Measurements from ENCODE around the gene FCRL4. TPM values are rescaled to one million over a fixed set of nuclear protein-coding genes. Genes with fewer than 3 reads are reported as not detected.
"Not testable (repeated sequence)": the region's sequence is repeated elsewhere in the genome, so short reads cannot be mapped to it uniquely, and the experiment has no call there.

FCRL4 gene
- total RNA-seq, 1 donor from 2014 or later, result not detected

DNA sequence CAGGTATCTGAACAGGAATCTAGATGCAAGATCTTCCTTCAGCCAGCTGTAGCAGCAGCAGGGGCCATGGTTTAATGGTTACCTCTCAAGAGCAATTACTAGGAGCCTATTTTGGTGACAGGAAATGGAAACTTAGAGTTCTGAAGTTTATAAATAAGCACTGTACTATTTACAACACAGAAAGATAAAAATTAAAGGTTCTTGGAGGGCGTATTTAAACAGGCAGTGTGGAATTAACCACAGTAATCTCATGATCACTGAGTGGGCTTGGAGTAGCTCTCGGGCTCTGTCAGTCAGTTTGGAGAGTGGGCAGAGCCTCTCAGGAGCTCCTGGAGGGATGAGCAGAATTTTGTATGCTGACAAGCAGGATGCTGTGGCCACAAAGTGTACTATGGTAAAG is 35.4 kb downstream of the FCRL4 start:
- Histone ChIP-seq H3K4me3 (ENCODE audit: insufficient read depth, low read depth, low read length) (no peak overlapping the region), H3K4me2 (ENCODE audit: low read length) (no peak overlapping the region), H3K27ac (ENCODE audit: low read depth, low read length) (no peak overlapping the region), H3K9me3 (ENCODE audit: insufficient read depth, low read depth, low read length) (no peaks in the 10 kb centered on the region), H3K36me3 (ENCODE audit: insufficient read depth, low read length) (no peaks in the 10 kb centered on the region), H4K20me1 (ENCODE audit: insufficient read depth, low read length) (no peaks in the 10 kb centered on the region), H3K4me1 (ENCODE audit: insufficient read depth, low read length) (no peaks in the 10 kb centered on the region), H2AFZ (ENCODE audit: low read depth, low read length) (no peak overlapping the region), H3K9ac (ENCODE audit: low read length) (no peak overlapping the region), H3K79me2 (ENCODE audit: insufficient read depth, low read length) (no peaks in the 10 kb centered on the region), H3K27me3 (ENCODE audit: insufficient read depth, low read length) (no peaks in the 10 kb centered on the region)
- FAIRE-seq, result no peak
- no peaks in the 10 kb centered on the region for H3K36me3 Mint-ChIP-seq (ENCODE audit: low read depth, unreplicated experiment)
- TF ChIP-seq, protein P1, sequence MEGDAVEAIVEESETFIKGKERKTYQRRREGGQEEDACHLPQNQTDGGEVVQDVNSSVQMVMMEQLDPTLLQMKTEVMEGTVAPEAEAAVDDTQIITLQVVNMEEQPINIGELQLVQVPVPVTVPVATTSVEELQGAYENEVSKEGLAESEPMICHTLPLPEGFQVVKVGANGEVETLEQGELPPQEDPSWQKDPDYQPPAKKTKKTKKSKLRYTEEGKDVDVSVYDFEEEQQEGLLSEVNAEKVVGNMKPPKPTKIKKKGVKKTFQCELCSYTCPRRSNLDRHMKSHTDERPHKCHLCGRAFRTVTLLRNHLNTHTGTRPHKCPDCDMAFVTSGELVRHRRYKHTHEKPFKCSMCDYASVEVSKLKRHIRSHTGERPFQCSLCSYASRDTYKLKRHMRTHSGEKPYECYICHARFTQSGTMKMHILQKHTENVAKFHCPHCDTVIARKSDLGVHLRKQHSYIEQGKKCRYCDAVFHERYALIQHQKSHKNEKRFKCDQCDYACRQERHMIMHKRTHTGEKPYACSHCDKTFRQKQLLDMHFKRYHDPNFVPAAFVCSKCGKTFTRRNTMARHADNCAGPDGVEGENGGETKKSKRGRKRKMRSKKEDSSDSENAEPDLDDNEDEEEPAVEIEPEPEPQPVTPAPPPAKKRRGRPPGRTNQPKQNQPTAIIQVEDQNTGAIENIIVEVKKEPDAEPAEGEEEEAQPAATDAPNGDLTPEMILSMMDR (IDR thresholded peaks at IDR 0.05; ENCODE audit: insufficient read depth, low read depth, low read length), result no peak
- no peak for TF ChIP-seq EZH2 (IDR thresholded peaks at IDR 0.05; ENCODE audit: insufficient read depth, low read length)
- H3K9me3 Mint-ChIP-seq (ENCODE audit: unreplicated experiment), result no peaks in the 10 kb centered on the region
- H3K27ac Mint-ChIP-seq (ENCODE audit: unreplicated experiment), result no peak overlapping the region
- H3K4me1 Mint-ChIP-seq (ENCODE audit: low read depth, unreplicated experiment), result no peaks in the 10 kb centered on the region
- H3K27me3 Mint-ChIP-seq (ENCODE audit: low read depth, unreplicated experiment), result peaks cover 14% of the 10 kb centered on the region
- no peak for DNase-seq (ENCODE audit: low read depth)
- H3K4me3 Mint-ChIP-seq (ENCODE audit: unreplicated experiment), result no peak overlapping the region

DNA sequence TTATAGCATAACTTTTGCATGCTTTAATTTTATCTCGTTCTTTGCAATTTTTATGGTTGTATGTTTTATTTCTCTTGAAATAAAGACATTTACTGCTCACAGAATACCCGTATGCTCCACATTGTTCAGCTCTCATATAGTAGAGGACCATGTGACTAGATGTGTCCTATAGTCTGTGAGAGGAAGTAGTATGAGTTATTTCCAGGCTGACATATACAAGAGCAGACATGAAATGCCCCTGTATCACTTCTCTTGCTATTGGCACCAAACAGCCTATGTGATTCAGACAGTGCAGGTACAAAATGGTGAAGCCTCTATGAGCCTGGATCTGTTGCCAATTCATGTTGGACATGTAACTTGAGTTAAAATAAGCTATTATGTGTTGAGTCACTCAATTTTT is 39.8 kb downstream of the FCRL4 start:
- no peak overlapping the region for H3K4me2 ChIP-seq (ENCODE audit: low read length)
- H3K9ac ChIP-seq (ENCODE audit: low read length), result no peak overlapping the region
- H3K27ac Mint-ChIP-seq (ENCODE audit: unreplicated experiment), result no peak overlapping the region
- H3K4me1 ChIP-seq (ENCODE audit: insufficient read depth, low read length), result no peaks in the 10 kb centered on the region
- no peaks in the 10 kb centered on the region for H4K20me1 ChIP-seq (ENCODE audit: insufficient read depth, low read length)
- H3K9me3 ChIP-seq (ENCODE audit: insufficient read depth, low read depth, low read length), result no peaks in the 10 kb centered on the region
- H3K36me3 Mint-ChIP-seq (ENCODE audit: low read depth, unreplicated experiment), result no peaks in the 10 kb centered on the region
- DNase-seq (ENCODE audit: low read depth) (no peak), FAIRE-seq (no peak)
- no peaks in the 10 kb centered on the region for H3K36me3 ChIP-seq (ENCODE audit: insufficient read depth, low read length)
- TF ChIP-seq, protein P1 (IDR thresholded peaks at IDR 0.05; ENCODE audit: insufficient read depth, low read depth, low read length), result no peak
- TF ChIP-seq EZH2 (IDR thresholded peaks at IDR 0.05; ENCODE audit: insufficient read depth, low read length), result no peak
- H3K27me3 Mint-ChIP-seq (ENCODE audit: low read depth, unreplicated experiment), result peaks cover 9% of the 10 kb centered on the region
- no peaks in the 10 kb centered on the region for H3K9me3 Mint-ChIP-seq (ENCODE audit: unreplicated experiment)
- no peaks in the 10 kb centered on the region for H3K4me1 Mint-ChIP-seq (ENCODE audit: low read depth, unreplicated experiment)
- H3K4me3 ChIP-seq (ENCODE audit: insufficient read depth, low read depth, low read length), result no peak overlapping the region
- no peak overlapping the region for H3K27ac ChIP-seq (ENCODE audit: low read depth, low read length)
- no peaks in the 10 kb centered on the region for H3K79me2 ChIP-seq (ENCODE audit: insufficient read depth, low read length)
- no peak overlapping the region for H3K4me3 Mint-ChIP-seq (ENCODE audit: unreplicated experiment)
- no peaks in the 10 kb centered on the region for H3K27me3 ChIP-seq (ENCODE audit: insufficient read depth, low read length)
- H2AFZ ChIP-seq (ENCODE audit: low read depth, low read length), result no peak overlapping the region

DNA sequence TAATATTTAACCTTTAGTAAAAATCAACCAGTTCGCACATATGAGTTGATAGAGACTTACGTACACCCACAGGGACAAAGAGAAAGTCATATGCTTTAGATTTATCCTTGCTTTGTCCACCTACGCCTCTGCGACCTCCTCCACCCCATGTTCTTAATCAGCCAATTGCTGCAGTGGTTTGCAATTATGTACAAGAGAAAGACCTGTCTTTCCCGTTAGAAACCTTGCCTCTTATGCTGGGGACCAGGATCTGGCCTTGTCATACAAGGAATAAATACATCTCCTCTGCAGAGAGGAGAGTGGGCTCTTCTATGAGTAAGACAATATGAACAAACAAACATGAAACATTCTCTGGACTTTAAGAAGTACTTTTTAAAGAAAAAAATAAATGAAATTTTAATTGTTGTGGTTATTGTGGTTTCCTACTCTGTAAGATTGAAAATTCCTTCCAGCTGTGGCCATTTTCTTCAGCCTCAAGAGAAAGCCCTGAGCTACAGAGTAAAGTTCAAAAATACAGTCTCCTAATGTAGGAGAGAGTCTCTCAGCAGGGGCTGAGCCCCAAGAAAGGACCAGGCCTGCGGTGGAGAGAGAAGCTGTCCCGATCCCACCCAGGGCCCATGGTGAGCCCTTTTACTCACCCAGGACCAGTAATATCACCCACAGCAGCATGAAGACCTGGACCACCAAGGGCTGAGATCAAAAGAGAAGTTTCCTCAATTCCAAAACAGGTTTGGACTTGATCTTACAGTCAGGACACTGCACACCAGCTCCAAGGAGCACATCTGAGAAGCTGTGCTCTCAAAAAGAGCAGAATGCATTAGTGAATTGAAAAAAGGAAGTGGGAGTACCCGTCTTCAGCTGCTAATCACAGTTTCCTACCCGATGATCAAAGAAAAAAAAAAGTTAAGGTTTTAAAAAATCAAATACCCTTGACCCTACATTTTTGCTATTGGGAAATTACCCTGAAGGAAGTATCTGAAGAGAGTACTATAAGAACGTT is 45.9 kb downstream of the FCRL4 start, which contains the start of gene FCRL5:
TSS of gene FCRL5 (minus strand) at position 822 of the 1,000 bp plus-strand sequence. CDS start at position 669, 153 bp downstream.
- TF ChIP-seq, protein P1 (IDR thresholded peaks at IDR 0.05; ENCODE audit: insufficient read depth, low read depth, low read length), result no peak
- no peak for TF ChIP-seq EZH2 (IDR thresholded peaks at IDR 0.05; ENCODE audit: insufficient read depth, low read length)
- Mint-ChIP-seq H3K4me3 (ENCODE audit: unreplicated experiment) (no peak within 1 kb of the TSS), H3K36me3 (ENCODE audit: low read depth, unreplicated experiment) (no peaks in the 10 kb centered on the region), H3K27me3 (ENCODE audit: low read depth, unreplicated experiment) (peaks cover 8% of the 10 kb centered on the region), H3K4me1 (ENCODE audit: low read depth, unreplicated experiment) (peaks cover 3% of the 10 kb centered on the region), H3K27ac (ENCODE audit: unreplicated experiment) (no peak within 1 kb of the TSS), H3K9me3 (ENCODE audit: unreplicated experiment) (no peaks in the 10 kb centered on the region)
- H3K79me2 ChIP-seq (ENCODE audit: insufficient read depth, low read length), result no peaks in the 10 kb centered on the region
- DNase-seq (ENCODE audit: low read depth) (no peak), FAIRE-seq (no peak)
- no peak within 1 kb of the TSS for H3K9ac ChIP-seq (ENCODE audit: low read length)
- H3K4me3 ChIP-seq (ENCODE audit: insufficient read depth, low read depth, low read length), result no peak within 1 kb of the TSS
- H2AFZ ChIP-seq (ENCODE audit: low read depth, low read length), result no peak within 1 kb of the TSS
- no peak within 1 kb of the TSS for H3K4me2 ChIP-seq (ENCODE audit: low read length)
- no peaks in the 10 kb centered on the region for H4K20me1 ChIP-seq (ENCODE audit: insufficient read depth, low read length)
- no peaks in the 10 kb centered on the region for H3K36me3 ChIP-seq (ENCODE audit: insufficient read depth, low read length)
- H3K4me1 ChIP-seq (ENCODE audit: insufficient read depth, low read length), result no peaks in the 10 kb centered on the region
- H3K27ac ChIP-seq (ENCODE audit: low read depth, low read length), result no peak within 1 kb of the TSS
- no peaks in the 10 kb centered on the region for H3K9me3 ChIP-seq (ENCODE audit: insufficient read depth, low read depth, low read length)
- no peaks in the 10 kb centered on the region for H3K27me3 ChIP-seq (ENCODE audit: insufficient read depth, low read length)

DNA sequence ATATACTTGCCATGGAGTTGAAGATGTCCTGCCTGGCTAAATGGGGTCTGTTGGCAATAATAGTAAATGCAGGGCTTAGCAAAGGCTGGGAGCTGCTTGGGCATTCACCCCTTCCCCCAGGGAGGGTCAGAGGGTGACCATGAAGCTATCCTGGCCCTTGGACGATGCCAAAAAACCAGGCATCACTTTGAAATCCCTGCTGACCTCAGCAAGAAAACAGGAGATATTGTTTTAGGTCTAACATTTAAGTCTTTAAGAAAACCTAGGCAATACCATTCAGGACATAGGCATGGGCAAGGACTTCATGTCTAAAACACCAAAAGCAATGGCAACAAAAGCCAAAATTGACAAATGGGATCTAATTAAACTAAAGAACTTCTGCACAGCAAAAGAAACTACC is 49.8 kb downstream of the FCRL4 start:
- not testable (repeated sequence) for H2AFZ ChIP-seq (ENCODE audit: low read depth, low read length); H3K36me3 ChIP-seq (ENCODE audit: insufficient read depth, low read length); FAIRE-seq; H3K4me1 ChIP-seq (ENCODE audit: insufficient read depth, low read length); H3K27ac ChIP-seq (ENCODE audit: low read depth, low read length); H3K4me3 Mint-ChIP-seq (ENCODE audit: unreplicated experiment); H3K27me3 ChIP-seq (ENCODE audit: insufficient read depth, low read length); DNase-seq (ENCODE audit: low read depth); H3K9ac ChIP-seq (ENCODE audit: low read length); H3K9me3 ChIP-seq (ENCODE audit: insufficient read depth, low read depth, low read length); H3K4me3 ChIP-seq (ENCODE audit: insufficient read depth, low read depth, low read length); H3K27ac Mint-ChIP-seq (ENCODE audit: unreplicated experiment); H4K20me1 ChIP-seq (ENCODE audit: insufficient read depth, low read length); H3K4me2 ChIP-seq (ENCODE audit: low read length); H3K4me1 Mint-ChIP-seq (ENCODE audit: low read depth, unreplicated experiment); H3K36me3 Mint-ChIP-seq (ENCODE audit: low read depth, unreplicated experiment); H3K79me2 ChIP-seq (ENCODE audit: insufficient read depth, low read length); H3K9me3 Mint-ChIP-seq (ENCODE audit: unreplicated experiment)
- peaks cover 11% of the 10 kb centered on the region for H3K27me3 Mint-ChIP-seq (ENCODE audit: low read depth, unreplicated experiment)
